Stimulated activated effector memory CD8-positive, alpha-beta T cell treated with anti-CD3 and anti-CD28 coated beads, Interleukin-12 subunit alpha, Interleukin-12 subunit beta, amount 100 ng/mL, for 72 hours (primary cell): Measurements from ENCODE around the gene LAMB1.
"Not testable (repeated sequence)": the region's sequence is repeated elsewhere in the genome, so short reads cannot be mapped to it uniquely, and the experiment has no call there.

Experiments used
- ATAC-seq: fragments of 150-1000 bp; cut with Tn5 transposase; 2 replicates; pipeline ENCODE4 v1.10.0; 2021
- DNase-seq, 2 donors: peaks; one replicate each; pipeline ENCODE4 v3.0.0; 2021 to 2022; ENCODE audit warnings: low spot score in 2 of 2
- H3K27ac Mint-ChIP-seq: one replicate; pipeline ENCODE4 v1.8.0; 2022; ENCODE audit warnings: mild to moderate bottlenecking, mixed read lengths
- H3K36me3 Mint-ChIP-seq: one replicate; pipeline ENCODE4 v1.8.0; 2022; ENCODE audit warnings: mild to moderate bottlenecking, mixed read lengths
- H3K4me1 Mint-ChIP-seq: one replicate; pipeline ENCODE4 v1.8.0; 2022; ENCODE audit warnings: mixed read lengths
- H3K4me3 Mint-ChIP-seq: one replicate; pipeline ENCODE4 v1.8.0; 2022; ENCODE audit warnings: mild to moderate bottlenecking, mixed read lengths
- H3K9me3 Mint-ChIP-seq: one replicate; pipeline ENCODE4 v1.8.0; 2022; ENCODE audit warnings: mixed read lengths

LAMB1 gene

DNA sequence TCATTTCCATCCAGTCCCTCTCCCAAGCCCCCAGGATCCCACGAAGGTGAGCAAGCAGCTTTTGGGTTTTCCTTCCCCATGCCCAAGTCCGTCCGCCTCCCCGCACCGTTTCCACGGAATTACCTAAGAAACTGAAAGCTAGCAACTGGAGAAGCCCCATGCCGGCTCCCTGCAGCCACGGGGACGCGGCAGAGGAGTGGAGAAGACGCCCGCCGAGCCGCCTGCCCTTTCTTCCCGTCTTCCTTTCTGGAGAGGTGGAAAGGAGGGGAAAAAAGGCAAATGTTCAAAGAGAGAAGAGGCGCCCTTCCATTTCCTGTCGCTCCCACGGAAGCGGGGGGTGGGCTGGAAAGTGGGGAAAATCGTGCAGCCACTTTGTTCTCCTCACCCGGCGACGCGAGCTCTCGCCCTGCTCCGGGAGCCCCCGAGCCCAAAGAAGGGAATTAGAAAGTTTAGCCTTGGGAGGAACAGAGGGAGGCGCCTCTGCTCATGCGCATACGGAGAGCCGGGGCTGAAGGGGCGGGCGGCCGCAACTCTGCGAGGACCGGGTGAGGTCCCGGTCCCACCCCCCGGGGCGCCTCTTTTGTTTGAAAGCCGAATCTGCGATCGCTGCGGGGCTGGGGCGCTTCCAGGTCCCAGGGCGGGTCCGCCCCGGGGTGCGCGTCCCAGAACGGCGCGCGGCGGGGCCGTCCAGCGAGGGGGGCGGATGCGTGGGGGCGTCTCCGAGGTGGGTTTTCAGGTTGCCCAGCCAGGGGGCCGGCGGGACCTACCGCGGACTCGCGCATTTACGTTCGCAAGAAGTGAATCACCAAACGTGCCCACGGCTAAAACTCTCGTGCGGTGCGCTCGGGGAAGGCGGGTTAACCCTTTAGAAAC is at the start of gene LAMB1:
LAMB1 (minus strand) TSS at position 436 of the 873 bp plus-strand sequence; CDS start at position 160, 276 bp downstream.
- DNase-seq (no peak), ATAC-seq (no peak)
- peak within 1 kb of the TSS; percentile 61 for H3K4me3 Mint-ChIP-seq
- no peaks in the 10 kb centered on the region for H3K9me3 Mint-ChIP-seq
- no peak within 1 kb of the TSS for H3K27ac Mint-ChIP-seq
- H3K4me1 Mint-ChIP-seq = peaks cover 22% of the 10 kb centered on the region
- no peaks in the 10 kb centered on the region for H3K36me3 Mint-ChIP-seq

DNA sequence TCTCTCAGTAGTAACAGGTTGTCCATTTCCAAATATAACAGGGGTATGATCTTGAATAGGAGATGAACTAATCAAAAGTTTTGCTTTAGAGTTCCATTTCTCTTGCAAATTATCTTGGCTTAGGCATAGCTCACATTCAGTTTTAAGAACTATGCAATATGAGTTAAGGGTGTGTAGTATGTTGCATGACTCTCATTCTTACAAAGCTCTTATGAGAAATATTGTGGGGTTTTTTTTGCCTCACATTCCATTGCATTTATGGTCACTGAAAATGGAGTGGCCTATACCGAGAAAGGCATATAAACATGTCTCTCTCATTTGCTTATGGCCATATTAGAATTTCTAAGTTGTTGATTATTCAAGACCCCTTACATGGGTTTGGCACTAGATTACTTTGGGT is 48.5 kb upstream of the LAMB1 start:
- DNase-seq (no peak), ATAC-seq (no peak)
- no peaks in the 10 kb centered on the region for H3K4me1 Mint-ChIP-seq
- no peak overlapping the region for H3K4me3 Mint-ChIP-seq
- H3K36me3 Mint-ChIP-seq = no peaks in the 10 kb centered on the region
- no peak overlapping the region for H3K27ac Mint-ChIP-seq
- no peaks in the 10 kb centered on the region for H3K9me3 Mint-ChIP-seq

DNA sequence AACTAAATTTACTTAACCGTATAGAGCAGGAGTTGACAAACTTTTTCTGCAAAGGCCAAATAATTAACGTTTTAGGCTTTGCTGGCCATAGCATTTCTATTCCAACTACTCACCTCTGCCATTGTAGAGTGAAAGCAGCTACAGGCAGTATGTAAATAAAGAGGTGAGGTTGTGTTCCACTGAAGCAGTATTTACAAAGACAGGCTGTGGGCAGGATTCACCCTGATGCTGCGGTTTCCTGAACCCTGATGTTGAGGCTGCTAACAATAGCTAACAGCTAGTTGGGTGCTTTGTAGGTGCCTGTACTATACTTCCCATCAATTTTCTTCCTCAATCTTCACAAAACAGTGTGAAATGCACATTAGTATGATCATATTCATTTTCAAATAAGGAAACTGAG is 47.0 kb upstream of the LAMB1 start:
- no peak for DNase-seq
- no peak for ATAC-seq
- no peak overlapping the region for H3K27ac Mint-ChIP-seq
- no peaks in the 10 kb centered on the region for H3K36me3 Mint-ChIP-seq
- no peaks in the 10 kb centered on the region for H3K4me1 Mint-ChIP-seq
- H3K9me3 Mint-ChIP-seq = no peaks in the 10 kb centered on the region
- no peak overlapping the region for H3K4me3 Mint-ChIP-seq

DNA sequence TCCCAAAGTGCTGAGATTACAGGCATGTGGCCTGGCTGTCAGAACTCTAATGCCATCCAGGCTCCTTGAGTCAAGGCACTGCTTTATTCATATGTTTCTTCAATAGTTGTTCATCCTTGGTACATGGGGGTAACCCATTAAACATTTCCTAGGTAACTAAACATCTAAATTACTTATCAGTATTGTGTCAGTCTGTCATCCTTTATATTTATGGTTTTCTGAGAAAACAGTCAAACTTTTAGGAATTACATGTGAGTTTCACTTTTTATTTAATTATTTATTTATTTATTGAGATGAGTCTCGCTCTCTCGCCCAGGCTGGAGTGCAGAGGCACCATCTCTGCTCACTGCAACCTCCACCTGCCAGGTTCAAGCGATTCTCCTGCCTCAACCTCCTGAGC is 45.5 kb upstream of the LAMB1 start:
- Mint-ChIP-seq H3K9me3 (no peaks in the 10 kb centered on the region), H3K27ac (no peak overlapping the region), H3K36me3 (no peaks in the 10 kb centered on the region), H3K4me3 (no peak overlapping the region), H3K4me1 (no peaks in the 10 kb centered on the region)
- ATAC-seq (no peak), DNase-seq (no peak)

DNA sequence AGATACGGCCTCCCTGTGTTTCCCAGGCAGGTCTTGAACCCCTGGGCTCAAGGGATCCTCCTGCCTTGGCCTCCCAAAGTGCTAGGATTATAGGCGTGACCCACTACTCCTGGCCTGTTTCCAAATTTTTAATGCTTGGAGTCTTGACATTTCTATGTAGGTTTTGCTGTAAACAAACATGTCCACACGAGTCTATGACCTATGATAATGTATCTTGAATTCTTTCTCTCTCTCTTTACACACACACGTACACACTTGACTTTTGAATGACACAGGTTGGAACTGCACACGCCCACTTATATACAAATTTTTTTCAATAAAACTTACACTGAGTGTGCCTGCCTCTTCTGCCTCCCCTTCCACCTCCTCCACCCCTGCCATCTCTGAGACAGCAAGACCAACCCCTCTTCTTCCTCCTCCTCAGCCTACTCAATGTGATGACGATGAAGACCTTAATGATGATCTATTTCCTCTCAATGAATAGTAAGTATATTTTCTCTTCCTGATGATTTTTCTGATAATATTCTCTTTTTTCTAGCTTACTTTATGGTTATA is 44.1 kb upstream of the LAMB1 start:
- H3K4me3 Mint-ChIP-seq = no peak overlapping the region
- no peaks in the 10 kb centered on the region for H3K36me3 Mint-ChIP-seq
- ATAC-seq (no peak), DNase-seq (no peak)
- no peak overlapping the region for H3K27ac Mint-ChIP-seq
- H3K4me1 Mint-ChIP-seq = no peaks in the 10 kb centered on the region
- no peaks in the 10 kb centered on the region for H3K9me3 Mint-ChIP-seq

DNA sequence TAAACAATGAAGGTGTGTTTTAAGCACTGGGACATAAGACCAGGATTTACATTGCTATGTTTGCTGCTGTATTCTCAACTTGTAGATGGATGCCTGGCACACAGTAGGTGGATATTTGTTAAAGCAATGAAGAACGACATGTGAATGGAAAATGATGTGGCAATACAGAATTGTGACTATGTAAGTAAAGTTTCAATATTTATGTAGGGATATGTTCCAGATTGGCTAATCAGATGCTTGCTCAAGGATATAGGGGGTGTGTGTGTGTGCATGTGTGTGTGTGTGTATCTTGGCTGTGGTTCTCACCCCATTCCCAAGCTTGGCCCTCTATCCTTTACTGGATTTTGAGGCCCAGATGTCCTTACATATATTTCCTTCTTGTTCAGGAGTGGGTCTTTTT is 42.7 kb upstream of the LAMB1 start:
- H3K4me3 Mint-ChIP-seq = no peak overlapping the region
- DNase-seq (no peak), ATAC-seq (no peak)
- H3K9me3 Mint-ChIP-seq = no peaks in the 10 kb centered on the region
- H3K27ac Mint-ChIP-seq = no peak overlapping the region
- no peaks in the 10 kb centered on the region for H3K4me1 Mint-ChIP-seq
- no peaks in the 10 kb centered on the region for H3K36me3 Mint-ChIP-seq

DNA sequence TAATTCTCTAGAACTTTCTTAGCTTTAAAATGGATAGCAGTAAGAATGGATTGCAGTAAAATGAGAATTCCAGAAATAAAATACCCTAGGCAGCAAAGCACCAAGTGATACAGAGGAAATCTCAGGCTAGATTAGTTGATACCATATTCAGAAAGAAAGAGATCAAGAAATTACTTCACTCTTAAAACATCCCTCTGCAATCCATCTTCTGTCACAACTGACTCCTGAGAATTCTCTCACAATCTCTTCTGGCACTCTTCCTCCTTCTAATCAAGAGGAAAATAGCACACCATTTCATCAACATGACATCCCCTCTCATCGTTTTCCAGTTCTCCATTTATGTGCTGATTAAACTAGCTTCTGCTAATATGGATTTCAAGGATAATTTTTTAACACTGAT is 42.2 kb upstream of the LAMB1 start:
- DNase-seq = no peak

DNA sequence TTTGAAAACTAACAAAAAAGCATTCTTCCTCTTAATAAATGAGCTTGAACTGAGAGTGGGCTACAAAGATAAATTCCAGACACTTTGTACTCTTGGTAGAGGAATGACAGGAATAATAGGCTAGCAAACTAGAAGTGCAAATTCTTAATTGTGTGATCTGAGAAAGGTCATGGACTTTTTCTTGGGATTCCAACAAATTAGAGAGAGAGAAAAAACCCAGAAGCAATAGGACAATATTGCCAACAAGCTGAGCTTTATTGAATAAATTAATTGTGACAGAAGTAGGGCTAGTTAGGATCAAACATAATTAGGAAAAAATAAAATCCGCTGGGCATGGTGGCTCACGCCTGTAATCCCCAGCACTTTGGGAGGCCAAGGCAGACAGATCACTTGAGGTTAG is 41.4 kb upstream of the LAMB1 start:
- Mint-ChIP-seq H3K9me3 (no peaks in the 10 kb centered on the region), H3K4me1 (no peaks in the 10 kb centered on the region)
- ATAC-seq = no peak

More for the DNA sequence above, 42.2 kb upstream of the LAMB1 start:
- no peak for ATAC-seq
- no peak overlapping the region for H3K4me3 Mint-ChIP-seq
- H3K9me3 Mint-ChIP-seq = no peaks in the 10 kb centered on the region
- H3K4me1 Mint-ChIP-seq = no peaks in the 10 kb centered on the region
- no peaks in the 10 kb centered on the region for H3K36me3 Mint-ChIP-seq
- H3K27ac Mint-ChIP-seq = no peak overlapping the region

DNA sequence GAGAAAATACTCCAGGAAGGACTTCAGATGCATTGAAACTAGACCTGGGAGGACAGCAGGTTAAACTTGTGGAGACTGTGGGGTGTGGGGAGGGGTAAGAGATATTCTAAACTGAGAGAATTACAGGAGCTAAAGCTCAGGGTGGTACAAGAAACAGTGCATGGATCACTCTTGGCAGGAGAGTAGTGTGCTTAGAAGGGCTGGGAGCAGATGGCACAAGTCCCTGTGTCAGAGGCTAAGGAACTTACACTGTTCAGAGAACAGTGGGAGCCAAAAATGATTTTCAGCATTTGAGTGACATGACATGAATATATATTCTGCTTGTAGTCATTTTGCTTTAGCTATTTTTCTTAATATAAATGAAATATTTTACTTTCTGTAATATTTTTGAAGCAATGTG is 36.0 kb upstream of the LAMB1 start:
- no peak overlapping the region for H3K27ac Mint-ChIP-seq
- H3K36me3 Mint-ChIP-seq = no peaks in the 10 kb centered on the region
- DNase-seq (no peak), ATAC-seq (no peak)
- no peaks in the 10 kb centered on the region for H3K9me3 Mint-ChIP-seq
- no peak overlapping the region for H3K4me3 Mint-ChIP-seq
- H3K4me1 Mint-ChIP-seq = no peaks in the 10 kb centered on the region

More for the DNA sequence above, 41.4 kb upstream of the LAMB1 start:
- DNase-seq = no peak
- no peak overlapping the region for H3K27ac Mint-ChIP-seq
- no peaks in the 10 kb centered on the region for H3K36me3 Mint-ChIP-seq
- H3K4me3 Mint-ChIP-seq = no peak overlapping the region

DNA sequence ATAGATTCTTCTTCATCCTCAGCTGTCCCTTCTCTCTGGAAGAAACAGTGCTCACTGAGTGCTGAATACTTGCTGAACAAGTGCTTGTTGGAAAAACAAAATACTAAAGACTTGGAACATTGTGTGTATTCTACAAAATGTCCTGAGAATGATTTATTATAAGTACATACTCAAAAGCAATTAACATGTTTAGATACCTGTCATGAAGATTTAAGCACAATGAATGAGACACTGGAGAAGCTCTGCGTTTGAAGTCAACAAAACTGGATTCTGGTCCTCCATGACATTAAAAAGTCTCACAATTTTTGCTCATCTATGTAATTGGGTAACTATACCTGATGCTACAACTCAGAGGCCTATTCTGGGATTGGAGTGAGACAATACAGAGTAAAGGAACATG is 34.8 kb upstream of the LAMB1 start:
- Mint-ChIP-seq H3K36me3 (no peaks in the 10 kb centered on the region), H3K4me1 (no peaks in the 10 kb centered on the region), H3K4me3 (no peak overlapping the region), H3K27ac (no peak overlapping the region), H3K9me3 (no peaks in the 10 kb centered on the region)
- DNase-seq (no peak), ATAC-seq (no peak)

DNA sequence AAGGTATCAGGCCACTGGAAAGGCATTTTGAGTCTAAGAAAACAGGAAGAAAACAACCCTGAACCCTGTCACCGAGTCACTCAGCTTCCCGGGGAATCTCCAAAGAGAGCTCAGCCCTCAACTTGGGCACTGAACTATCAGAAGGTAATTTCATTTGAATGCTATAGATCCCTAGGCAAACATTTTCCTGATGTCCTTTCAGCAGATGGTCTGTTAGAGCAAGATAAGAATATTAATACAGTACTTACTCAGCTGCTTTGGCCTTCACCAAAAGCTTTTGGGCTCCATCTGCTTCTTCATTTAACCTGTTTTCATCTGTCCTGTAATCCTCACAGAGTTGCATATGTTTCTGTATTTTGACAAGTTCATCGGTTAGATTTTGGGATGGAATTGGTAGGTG is 34.2 kb upstream of the LAMB1 start:
- H3K4me1 Mint-ChIP-seq = no peaks in the 10 kb centered on the region
- H3K4me3 Mint-ChIP-seq = no peak overlapping the region

DNA sequence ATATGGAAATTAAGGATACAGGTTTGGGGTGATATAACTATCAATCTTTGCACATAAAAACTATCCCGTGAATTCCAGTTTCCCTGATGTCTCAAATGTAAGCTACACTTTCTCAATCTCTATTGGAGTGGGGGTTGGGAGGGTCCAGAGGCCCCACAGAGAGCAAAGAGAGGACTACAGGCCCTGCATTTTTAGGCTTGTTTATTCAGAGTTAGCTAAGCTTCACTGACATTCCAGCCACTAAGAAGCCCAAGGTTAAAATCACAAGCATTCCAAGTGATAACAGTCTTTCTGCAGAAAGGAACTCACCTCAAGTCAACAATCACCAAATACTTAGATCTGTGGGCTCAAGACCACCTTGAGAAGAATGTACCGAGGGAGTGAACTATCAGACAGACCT is 31.6 kb upstream of the LAMB1 start:
- H3K36me3 Mint-ChIP-seq = no peaks in the 10 kb centered on the region
- no peak for DNase-seq
- H3K4me1 Mint-ChIP-seq = no peaks in the 10 kb centered on the region
- ATAC-seq = no peak
- H3K4me3 Mint-ChIP-seq = no peak overlapping the region
- H3K9me3 Mint-ChIP-seq = no peaks in the 10 kb centered on the region
- H3K27ac Mint-ChIP-seq = no peak overlapping the region

More for the DNA sequence above, 34.2 kb upstream of the LAMB1 start:
- Mint-ChIP-seq H3K9me3 (no peaks in the 10 kb centered on the region), H3K36me3 (no peaks in the 10 kb centered on the region), H3K27ac (no peak overlapping the region)
- ATAC-seq = no peak
- no peak for DNase-seq

DNA sequence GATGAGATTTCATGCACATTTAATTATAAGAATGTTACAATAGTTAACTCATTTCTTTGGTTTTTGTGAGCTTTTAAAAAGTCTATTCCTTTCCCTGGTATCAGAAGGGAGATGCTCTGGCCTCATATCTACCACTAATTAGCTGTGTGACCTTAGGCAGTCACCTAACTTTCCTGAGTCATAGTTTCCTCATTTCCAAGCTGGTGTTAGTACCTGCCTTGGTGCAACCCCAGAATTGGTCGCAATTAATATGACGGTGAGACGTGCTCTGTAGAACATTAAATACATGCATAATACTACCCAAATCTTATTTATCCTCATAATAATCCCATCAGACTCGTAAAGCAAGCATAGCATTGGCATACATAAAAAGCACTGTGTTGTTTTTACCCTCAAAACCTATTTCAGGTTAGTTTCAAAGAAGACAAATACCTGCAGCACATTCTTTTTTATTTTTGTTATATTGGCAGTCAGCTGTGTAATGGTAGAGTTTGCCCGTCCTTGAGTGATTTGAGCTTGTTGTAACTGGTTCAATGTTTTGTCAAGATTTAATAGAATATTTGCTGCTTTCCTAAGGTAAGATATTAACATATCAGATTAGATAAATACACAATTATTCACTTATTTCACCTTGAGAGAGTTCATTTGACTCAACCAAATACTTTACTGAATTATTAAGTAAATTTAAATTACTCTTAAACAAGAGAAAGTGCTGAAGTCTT is 31.0 kb upstream of the LAMB1 start:
- DNase-seq (no peak), ATAC-seq (no peak)
- H3K4me3 Mint-ChIP-seq = no peak overlapping the region
- no peaks in the 10 kb centered on the region for H3K9me3 Mint-ChIP-seq
- H3K4me1 Mint-ChIP-seq = no peaks in the 10 kb centered on the region
- H3K36me3 Mint-ChIP-seq = no peaks in the 10 kb centered on the region
- H3K27ac Mint-ChIP-seq = no peak overlapping the region

DNA sequence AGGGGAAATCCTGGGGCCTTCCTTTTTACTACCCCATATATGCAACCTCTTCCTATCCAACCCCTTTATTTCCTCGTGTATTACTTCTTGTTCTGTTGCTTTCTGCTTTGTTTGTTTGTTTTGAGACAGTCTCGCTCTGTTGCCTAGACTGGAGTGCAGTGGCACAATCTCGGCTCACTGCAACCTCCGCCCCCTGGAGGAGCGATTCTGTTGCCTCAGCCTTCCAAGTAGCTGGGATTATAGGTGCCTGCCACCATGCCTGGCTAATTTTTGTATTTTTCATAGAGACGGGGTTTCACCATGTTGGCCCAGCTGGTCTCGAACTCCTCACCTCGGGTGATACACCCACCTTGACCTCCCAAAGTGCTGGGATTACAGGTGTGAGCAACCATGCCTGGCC is 30.3 kb upstream of the LAMB1 start:
- not testable (repeated sequence) for H3K9me3 Mint-ChIP-seq, H3K4me1 Mint-ChIP-seq, H3K27ac Mint-ChIP-seq, H3K36me3 Mint-ChIP-seq, ATAC-seq, H3K4me3 Mint-ChIP-seq, DNase-seq

DNA sequence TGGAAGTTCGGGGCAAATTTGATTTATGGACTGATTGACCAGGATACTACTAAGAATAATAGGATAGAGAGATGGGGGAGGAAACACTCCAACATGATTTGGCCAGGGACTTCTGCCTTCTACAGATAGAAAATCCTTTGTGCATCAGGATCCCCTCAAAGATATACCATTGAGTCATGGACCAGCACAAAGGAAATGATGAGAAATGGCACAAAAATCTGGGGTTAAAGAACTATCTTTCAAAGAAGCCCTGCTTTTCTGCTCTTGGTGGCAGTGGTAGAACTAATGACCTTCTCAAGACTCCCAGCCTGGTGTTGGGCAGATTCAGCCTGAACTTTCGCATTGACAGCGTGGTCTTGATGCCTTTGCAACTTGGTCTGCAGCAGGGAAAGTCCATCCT is 27.6 kb upstream of the LAMB1 start:
- no peak for ATAC-seq
- H3K36me3 Mint-ChIP-seq = no peaks in the 10 kb centered on the region
- no peak overlapping the region for H3K27ac Mint-ChIP-seq
- no peak for DNase-seq
- H3K4me3 Mint-ChIP-seq = no peak overlapping the region
- H3K4me1 Mint-ChIP-seq = no peaks in the 10 kb centered on the region
- no peaks in the 10 kb centered on the region for H3K9me3 Mint-ChIP-seq

DNA sequence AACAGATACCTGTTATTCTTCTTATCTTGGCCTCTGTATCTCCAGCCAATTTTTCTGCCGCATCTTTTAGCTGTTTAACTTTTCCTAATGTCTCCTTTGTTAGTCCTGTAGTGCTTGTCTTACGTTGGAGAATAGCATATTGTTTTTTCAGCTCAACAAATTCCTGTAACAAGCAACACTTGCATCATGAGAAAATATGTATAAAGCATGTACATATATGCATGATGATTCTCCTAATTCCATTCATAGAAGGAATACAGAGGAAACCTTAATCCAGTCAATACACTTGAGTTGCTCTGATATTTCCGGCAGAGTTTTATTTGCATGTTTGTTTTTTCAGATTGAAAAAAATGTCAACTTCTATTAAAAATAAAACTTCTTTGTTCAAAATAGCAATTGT is 26.1 kb upstream of the LAMB1 start:
- H3K36me3 Mint-ChIP-seq = no peaks in the 10 kb centered on the region
- H3K4me1 Mint-ChIP-seq = no peaks in the 10 kb centered on the region
- DNase-seq (no peak), ATAC-seq (no peak)
- H3K4me3 Mint-ChIP-seq = no peak overlapping the region
- no peak overlapping the region for H3K27ac Mint-ChIP-seq
- no peaks in the 10 kb centered on the region for H3K9me3 Mint-ChIP-seq
